H1 (cell line): Measurements from ENCODE around the gene C5AR2.

Source experiments
- ATF3 ChIP-seq: IDR thresholded peaks from 2 replicates; pipeline ENCODE4 v1.6.1; 2011; ENCODE audit warnings: low read depth, mild to moderate bottlenecking, low read length; ENCODE audit not compliant: insufficient read depth
- BRCA1 ChIP-seq: IDR thresholded peaks from 2 replicates; pipeline ENCODE4 v1.6.1; 2012; ENCODE audit warnings: low read depth, low read length, improper control_type of control experiment
- CTCF ChIP-seq, 3 experiments: IDR thresholded peaks; 1 replicate in 2 of 3; 2 replicates in 1 of 3; pipeline versions ENCODE4 v1.5.1 to v1.6.1; 2011; ENCODE audit warnings: low read length in 3 of 3, mild to moderate bottlenecking in 3 of 3, inconsistent platforms in 2 of 3, low read depth in 1 of 3, moderate library complexity in 1 of 3; ENCODE audit not compliant: insufficient read depth in 1 of 3; ENCODE audit errors: control extremely low read depth in 1 of 3
- EP300 ChIP-seq, 2 experiments: IDR thresholded peaks; 1 replicate in 1 of 2; 2 replicates in 1 of 2; pipeline ENCODE4 v1.6.1; 2011 to 2012; ENCODE audit warnings: low read depth in 2 of 2, low read length in 2 of 2, mild to moderate bottlenecking in 2 of 2, borderline replicate concordance in 1 of 2, inconsistent platforms in 1 of 2, moderate library complexity in 1 of 2
- MAFK ChIP-seq: IDR thresholded peaks from 2 replicates; pipeline ENCODE4 v1.6.1; 2012; ENCODE audit warnings: low read depth, mild to moderate bottlenecking, improper control_type of control experiment, low read length
- POLR2A ChIP-seq, 2 experiments: IDR thresholded peaks; 1 replicate in 1 of 2; 2 replicates in 1 of 2; pipeline ENCODE4 v1.6.1; 2011; ENCODE audit warnings: low read depth in 2 of 2, low read length in 2 of 2, mild to moderate bottlenecking in 2 of 2; ENCODE audit errors: control extremely low read depth in 1 of 2
- POLR2AphosphoS5 ChIP-seq: IDR thresholded peaks from 2 replicates; pipeline ENCODE4 v1.6.1; 2011; ENCODE audit warnings: low read depth, low read length

- TF ChIP-seq CTCF (IDR thresholded peaks at IDR 0.05; ENCODE audit: control extremely low read depth in 1 of 3, insufficient read depth in 1 of 3, low read depth in 1 of 3, low read length in 3 of 3) = no peak
- no peak; a peak in 1 of 3 replicates for TF ChIP-seq POLR2A (IDR thresholded peaks at IDR 0.05; ENCODE audit: control extremely low read depth in 1 of 2, low read depth in 2 of 2, low read length in 2 of 2)
- no peak for TF ChIP-seq BRCA1
- no peak for TF ChIP-seq EP300 (IDR thresholded peaks at IDR 0.05; ENCODE audit: borderline replicate concordance in 1 of 2, low read depth in 2 of 2, low read length in 2 of 2)
- no peak for TF ChIP-seq ATF3
- no peak for TF ChIP-seq MAFK
- TF ChIP-seq POLR2AphosphoS5 = no peak
Observed at GRCh38 chr19:47376589-47377144, 44.7 kb downstream of the C5AR2 start.
